OCI-LY7 (cell line): ENCODE data around the gene NEMP1. TPM values are rescaled to one million over a fixed set of nuclear protein-coding genes. Genes with fewer than 3 reads are reported as not detected.

ENCODE experiments used
- BruUV-seq: library from RNA; stranded (reverse); fragments of 400-500 nt; replicated peaks from 2 replicates; lab custom pipeline; 2021; lab: Mats Ljungman, UMichigan
- CTCF ChIA-PET: fragments of 300-600 bp; sonication (Branson Sonifier 250); formaldehyde crosslinking; loops from one replicate; lab custom pipeline; 2022; ENCODE audit warnings: antibody characterized with exemption; ENCODE audit not compliant: unreplicated experiment; lab: Charles Lee
- POLR2A ChIA-PET: fragments of 300-600 bp; sonication (Branson Sonifier 250); formaldehyde crosslinking; loops from one replicate; lab custom pipeline; 2022; ENCODE audit warnings: antibody characterized with exemption; lab: Charles Lee
- DNase-seq: peaks from one replicate; pipeline ENCODE4 v3.0.0-alpha.2; 2015; ENCODE audit warnings: low spot score
- H2AFZ ChIP-seq: fragments of 200-600 bp; sonication (generic), shearing (Covaris generic); 2 replicates; pipeline ENCODE4 v1.6.1; 2014; ENCODE audit warnings: mild to moderate bottlenecking, antibody characterized with exemption, low read length, moderate library complexity
- H3K27ac ChIP-seq: fragments of 200-600 bp; sonication (generic); 2 replicates; pipeline ENCODE4 v1.5.1; 2014; ENCODE audit warnings: mixed run types, low read depth, mild to moderate bottlenecking, moderate library complexity, low read length, inconsistent platforms; ENCODE audit not compliant: poor library complexity, severe bottlenecking
- H3K36me3 ChIP-seq: fragments of 200-600 bp; sonication (generic); 2 replicates; pipeline ENCODE4 v1.6.1; 2014; ENCODE audit warnings: mild to moderate bottlenecking, antibody characterized with exemption, low read length, moderate library complexity, mixed read lengths; ENCODE audit not compliant: insufficient read depth
- H3K4me1 ChIP-seq: fragments of 200-600 bp; sonication (generic); 2 replicates; pipeline ENCODE4 v1.5.1; 2014; ENCODE audit warnings: mild to moderate bottlenecking, low read length; ENCODE audit not compliant: insufficient read depth, poor library complexity, severe bottlenecking
- H3K4me2 ChIP-seq: fragments of 200-600 bp; sonication (generic); 2 replicates; pipeline ENCODE4 v1.6.1; 2014; ENCODE audit warnings: mild to moderate bottlenecking, low read length
- H3K4me3 ChIP-seq: fragments of 200-600 bp; sonication (generic); 2 replicates; pipeline ENCODE4 v1.5.1; 2014; ENCODE audit warnings: mild to moderate bottlenecking, low read depth, low read length; ENCODE audit not compliant: poor library complexity, severe bottlenecking
- H3K79me2 ChIP-seq: fragments of 200-600 bp; sonication (generic); 2 replicates; pipeline ENCODE4 v1.6.1; 2016; ENCODE audit warnings: low read depth, mild to moderate bottlenecking, low read length, moderate library complexity, mixed read lengths; ENCODE audit not compliant: insufficient read depth
- H3K9me2 ChIP-seq: fragments of 200-600 bp; sonication (generic); 2 replicates; pipeline ENCODE4 v1.6.1; 2016; ENCODE audit warnings: mild to moderate bottlenecking, low read length, mixed read lengths; ENCODE audit not compliant: insufficient read depth
- H3K9me3 ChIP-seq: fragments of 200-600 bp; sonication (generic); 2 replicates; pipeline ENCODE4 v1.6.1; 2014; ENCODE audit warnings: mild to moderate bottlenecking, mixed run types, low read length, mixed read lengths
- H4K20me1 ChIP-seq: fragments of 200-600 bp; sonication (generic); 2 replicates; pipeline ENCODE4 v1.6.1; 2014; ENCODE audit warnings: mild to moderate bottlenecking, antibody characterized with exemption, low read length, moderate library complexity, mixed read lengths; ENCODE audit not compliant: insufficient read depth
- EZH2phosphoT487 ChIP-seq: fragments of 200-600 bp; sonication (generic); IDR thresholded peaks from 2 replicates; pipeline ENCODE4 v1.6.1; 2018; ENCODE audit warnings: low read depth, borderline replicate concordance, mild to moderate bottlenecking, mixed run types, antibody characterized with exemption, low read length, moderate library complexity, mixed read lengths
- intact Hi-C: fragments of 100-400 bp; cut with micrococcal nuclease; formaldehyde crosslinking; loops from one replicate; pipeline ENCODE4 v1.10.0; 2022; ENCODE audit not compliant: unreplicated experiment
- total RNA-seq, 2 experiments: library from RNA; depleted of rRNA in 1 of 2; stranded (reverse); fragments of >200 nt in 1 of 2; shearing (Covaris generic) in 1 of 2; gene quantifications; 2 replicates each; pipeline ENCODE4 v1.2.3, GENCODE V29; 2014 to 2022
- TF ChIP-seq, protein P1 (sequence below): fragments of 200-600 bp; sonication (generic); conservative IDR thresholded peaks from 2 replicates; pipeline ENCODE4 v1.5.1; 2014; ENCODE audit warnings: mild to moderate bottlenecking, antibody characterized with exemption, low read length, moderate library complexity, mixed read lengths

Gene NEMP1
- total RNA-seq, 2 experiments from 2014 or later = 45.7 to 86.3 TPM

DNA sequence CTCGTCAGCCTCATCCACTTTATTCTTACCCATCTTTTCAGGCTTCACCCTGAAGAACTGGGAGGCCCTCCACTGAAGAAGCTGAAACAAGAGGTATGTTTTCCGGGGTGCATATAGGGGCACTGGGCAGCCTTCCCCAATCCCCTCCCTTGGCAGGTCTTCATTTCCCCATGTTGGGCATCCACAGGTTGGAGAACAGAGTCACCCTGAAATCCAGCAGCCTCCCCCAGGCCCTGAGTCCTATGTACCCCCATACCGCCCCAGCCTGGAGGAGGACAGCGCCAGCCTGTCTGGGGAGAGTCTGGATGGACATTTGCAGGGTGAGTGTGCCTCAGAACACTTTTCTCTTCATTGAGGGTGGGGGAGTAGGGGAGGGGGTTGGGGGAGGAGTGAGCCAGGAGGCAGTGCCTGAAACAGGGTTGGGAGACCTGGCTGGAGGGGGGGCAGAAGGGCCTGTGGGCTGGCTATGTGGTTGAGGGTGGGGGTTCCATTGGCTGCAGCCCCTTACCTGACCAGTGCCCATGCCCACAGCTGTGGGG is 14.4 kb upstream of the NEMP1 start:
- ChIA-PET CTCF (interaction anchor here (2.9 kb wide), 1 partner anchor 24 kb away, joined by 10 read pairs; no protein-coding TSS in a partner anchor), POLR2A (interaction anchor here (1.1 to 1.4 kb wide), 2 partner anchors 11 to 14 kb away, joined by 3 to 5 read pairs; partner anchors contain the start of gene NEMP1)
- Histone ChIP-seq H3K4me2 (no peak overlapping the region), H3K27ac (no peak overlapping the region), H3K36me3 (peaks cover 52% of the 10 kb centered on the region), H3K4me1 (peaks cover 31% of the 10 kb centered on the region), H2AFZ (no peak overlapping the region), H3K9me2 (no peaks in the 10 kb centered on the region), H4K20me1 (no peaks in the 10 kb centered on the region), H3K4me3 (no peak overlapping the region), H3K9me3 (no peaks in the 10 kb centered on the region), H3K79me2 (no peaks in the 10 kb centered on the region)
- TF ChIP-seq, protein P1, sequence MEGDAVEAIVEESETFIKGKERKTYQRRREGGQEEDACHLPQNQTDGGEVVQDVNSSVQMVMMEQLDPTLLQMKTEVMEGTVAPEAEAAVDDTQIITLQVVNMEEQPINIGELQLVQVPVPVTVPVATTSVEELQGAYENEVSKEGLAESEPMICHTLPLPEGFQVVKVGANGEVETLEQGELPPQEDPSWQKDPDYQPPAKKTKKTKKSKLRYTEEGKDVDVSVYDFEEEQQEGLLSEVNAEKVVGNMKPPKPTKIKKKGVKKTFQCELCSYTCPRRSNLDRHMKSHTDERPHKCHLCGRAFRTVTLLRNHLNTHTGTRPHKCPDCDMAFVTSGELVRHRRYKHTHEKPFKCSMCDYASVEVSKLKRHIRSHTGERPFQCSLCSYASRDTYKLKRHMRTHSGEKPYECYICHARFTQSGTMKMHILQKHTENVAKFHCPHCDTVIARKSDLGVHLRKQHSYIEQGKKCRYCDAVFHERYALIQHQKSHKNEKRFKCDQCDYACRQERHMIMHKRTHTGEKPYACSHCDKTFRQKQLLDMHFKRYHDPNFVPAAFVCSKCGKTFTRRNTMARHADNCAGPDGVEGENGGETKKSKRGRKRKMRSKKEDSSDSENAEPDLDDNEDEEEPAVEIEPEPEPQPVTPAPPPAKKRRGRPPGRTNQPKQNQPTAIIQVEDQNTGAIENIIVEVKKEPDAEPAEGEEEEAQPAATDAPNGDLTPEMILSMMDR = no peak
- intact Hi-C loops = loop anchor here (1.0 kb wide), 1 partner anchor 24 kb away; no protein-coding TSS in a partner anchor
- no TSS peak for BruUV-seq
- no peak for DNase-seq

DNA sequence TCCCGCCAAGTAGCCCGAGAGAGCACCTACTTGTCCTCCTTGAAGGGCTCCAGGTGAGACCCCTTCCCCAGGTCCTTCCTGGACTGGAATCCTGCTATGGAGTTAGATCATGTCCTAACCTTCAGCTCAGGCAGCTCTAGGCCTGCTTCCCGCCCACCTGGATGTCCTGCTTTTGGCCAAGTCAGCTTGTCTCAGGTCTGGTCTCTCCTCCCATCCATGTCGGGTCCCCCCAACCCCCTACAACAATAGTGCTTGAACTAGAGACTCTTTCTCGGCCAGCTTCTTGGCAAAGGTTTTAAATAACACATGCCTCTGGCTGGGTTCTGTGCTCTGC is 13.9 kb upstream of the NEMP1 start:
- Histone ChIP-seq H3K4me3 (no peak overlapping the region), H3K9me2 (no peaks in the 10 kb centered on the region), H3K9me3 (no peaks in the 10 kb centered on the region), H4K20me1 (no peaks in the 10 kb centered on the region), H3K36me3 (peaks cover 47% of the 10 kb centered on the region), H3K4me2 (no peak overlapping the region), H3K4me1 (peaks cover 36% of the 10 kb centered on the region), H2AFZ (no peak overlapping the region), H3K27ac (no peak overlapping the region), H3K79me2 (no peaks in the 10 kb centered on the region)
- CTCF ChIA-PET = interaction anchor here (2.9 kb wide), 1 partner anchor 23 kb away, joined by 10 read pairs; no protein-coding TSS in a partner anchor
- POLR2A ChIA-PET = interaction anchor here (0.6 to 1.4 kb wide), 3 partner anchors 12 to 20 kb away, joined by 3 to 5 read pairs (median 3); partner anchors contain the start of gene NEMP1
- intact Hi-C loops = no loop called here
- no peak for DNase-seq
- BruUV-seq = no TSS peak
- TF ChIP-seq, protein P1 = no peak
- no peak for TF ChIP-seq EZH2phosphoT487
